Urinary bladder (tissue), 4 donors: ENCODE data around the gene DNAH2. TPM values are rescaled to one million over a fixed set of nuclear protein-coding genes. Genes with fewer than 3 reads are reported as not detected.

Experiments
- DNase-seq: peaks from one replicate; pipeline ENCODE4 v3.0.0-alpha.2; 2015; ENCODE audit errors: extremely low spot score
- H3K27ac ChIP-seq: one replicate; pipeline ENCODE4 v1.5.1; 2013; ENCODE audit warnings: low read depth, mild to moderate bottlenecking, moderate library complexity
- H3K36me3 ChIP-seq: one replicate; pipeline ENCODE4 v1.6.1; 2013; ENCODE audit warnings: mild to moderate bottlenecking, moderate library complexity; ENCODE audit not compliant: insufficient read depth
- H3K4me1 ChIP-seq: one replicate; pipeline ENCODE4 v1.6.1; 2013; ENCODE audit warnings: mild to moderate bottlenecking, moderate library complexity; ENCODE audit not compliant: insufficient read depth
- H3K4me3 ChIP-seq: one replicate; pipeline ENCODE4 v1.5.1; 2013; ENCODE audit warnings: low read depth, low read length
- WGBS: extraction: QIAGEN DNeasy Blood & Tissue Kit; methylation state at CpG from one replicate; pipeline ENCODE4 v1.1.7; 2013; 5-methylcytosine and 5-hydroxymethylcytosine counted together
- polyA plus RNA-seq: library from polyadenylated mRNA; stranded (reverse); fragments of 200-250 nt; gene quantifications from one replicate; pipeline ENCODE4 v1.2.3, GENCODE V29; 2013
- total RNA-seq: library from RNA; depleted of rRNA; stranded (reverse); fragments of >200 nt; gene quantifications from one replicate; pipeline ENCODE4 v1.2.3, GENCODE V29; 2014
- donor health status: healthy with polysubstance abuse.
- donor health status: healthy.

The DNAH2 gene
- total and polyA plus RNA-seq, 2 donors = 0.11 to 0.16 TPM

DNA sequence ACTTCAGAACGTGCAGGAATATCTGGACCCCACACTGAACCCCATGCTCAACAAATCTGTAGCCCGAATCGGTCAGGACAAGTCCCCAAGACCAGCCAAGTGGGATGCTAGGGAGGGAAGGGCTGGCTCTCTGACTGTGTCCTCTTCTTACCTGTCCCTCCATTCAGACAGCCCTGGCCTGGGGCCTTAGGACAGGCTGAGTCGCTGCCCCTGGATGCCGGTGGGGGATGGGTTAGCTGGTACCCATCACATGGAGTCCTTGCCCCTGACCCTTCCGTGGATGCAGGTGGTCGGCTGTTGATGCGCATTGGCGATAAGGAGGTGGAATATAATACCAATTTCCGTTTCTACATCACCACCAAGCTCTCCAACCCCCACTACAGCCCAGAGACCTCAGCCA is 100.5 kb downstream of the DNAH2 start:
- 87% methylated on average over 10 of the region's 10 CpGs for WGBS
- no peak for DNase-seq
- no peak overlapping the region for H3K27ac ChIP-seq
- no peaks in the 10 kb centered on the region for H3K36me3 ChIP-seq
- no peak overlapping the region for H3K4me3 ChIP-seq
- H3K4me1 ChIP-seq = no peaks in the 10 kb centered on the region

DNA sequence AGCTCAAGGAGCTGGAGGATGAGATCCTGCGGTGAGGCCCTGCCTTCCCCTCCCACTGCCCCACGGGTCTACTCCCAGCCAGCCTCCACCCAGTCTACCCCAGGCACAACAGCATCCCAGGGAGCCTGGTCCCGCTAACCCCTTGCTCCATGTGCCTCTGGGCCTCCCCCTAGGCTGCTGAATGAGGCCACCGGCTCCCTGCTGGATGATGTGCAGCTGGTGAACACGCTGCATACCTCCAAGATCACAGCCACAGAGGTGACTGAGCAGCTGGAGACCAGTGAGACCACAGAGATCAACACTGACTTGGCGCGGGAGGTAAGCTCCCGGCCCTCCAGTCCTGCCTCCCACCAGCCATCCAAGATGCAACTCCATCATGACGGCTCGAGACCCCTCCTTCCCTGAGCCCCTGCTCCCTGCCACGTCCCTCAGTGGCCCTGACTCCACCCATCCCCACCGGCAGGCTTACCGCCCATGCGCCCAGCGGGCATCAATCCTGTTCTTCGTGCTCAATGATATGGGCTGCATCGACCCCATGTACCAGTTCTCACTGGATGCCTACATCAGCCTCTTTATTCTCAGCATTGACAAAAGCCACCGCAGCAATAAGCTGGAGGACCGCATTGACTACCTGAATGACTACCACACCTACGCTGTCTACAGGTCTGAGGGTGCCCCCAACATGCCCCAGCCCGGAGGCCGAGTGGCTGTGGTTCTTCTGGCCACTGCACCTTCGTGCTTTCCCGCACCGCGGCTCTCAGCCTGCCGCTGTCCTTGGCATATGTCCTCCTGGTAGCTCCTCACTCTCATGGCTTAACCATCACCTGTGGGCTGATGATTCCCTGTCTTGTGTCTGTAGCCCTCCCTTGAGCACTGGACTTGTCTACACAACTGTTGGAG is 101.5 kb downstream of the DNAH2 start:
- WGBS = 85% methylated on average over 27 of the region's 27 CpGs
- no peaks in the 10 kb centered on the region for H3K36me3 ChIP-seq
- no peak overlapping the region for H3K4me3 ChIP-seq
- no peaks in the 10 kb centered on the region for H3K4me1 ChIP-seq
- DNase-seq = no peak
- H3K27ac ChIP-seq = no peak overlapping the region

DNA sequence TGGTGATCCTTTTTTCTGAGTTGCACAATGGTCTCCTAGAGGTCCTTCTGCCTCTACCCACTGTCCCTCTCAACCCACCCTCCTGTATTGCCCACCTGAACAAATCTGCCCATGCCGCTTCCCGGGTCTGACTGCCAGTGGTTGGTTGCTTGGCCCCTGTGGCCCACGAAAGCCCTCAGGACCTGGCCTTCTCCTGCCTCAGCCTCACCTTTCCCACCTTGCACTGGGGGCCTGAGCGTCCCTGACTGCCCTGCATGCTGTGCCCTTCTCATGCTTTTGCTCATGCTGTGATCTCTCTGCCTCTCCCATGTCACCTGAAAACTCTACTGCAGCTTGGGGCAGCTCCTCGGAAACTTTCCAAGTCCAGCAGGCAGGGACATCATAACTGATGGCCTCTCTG is 102.7 kb downstream of the DNAH2 start:
- Histone ChIP-seq H3K36me3 (no peaks in the 10 kb centered on the region), H3K4me3 (no peak overlapping the region), H3K27ac (no peak overlapping the region)

DNA sequence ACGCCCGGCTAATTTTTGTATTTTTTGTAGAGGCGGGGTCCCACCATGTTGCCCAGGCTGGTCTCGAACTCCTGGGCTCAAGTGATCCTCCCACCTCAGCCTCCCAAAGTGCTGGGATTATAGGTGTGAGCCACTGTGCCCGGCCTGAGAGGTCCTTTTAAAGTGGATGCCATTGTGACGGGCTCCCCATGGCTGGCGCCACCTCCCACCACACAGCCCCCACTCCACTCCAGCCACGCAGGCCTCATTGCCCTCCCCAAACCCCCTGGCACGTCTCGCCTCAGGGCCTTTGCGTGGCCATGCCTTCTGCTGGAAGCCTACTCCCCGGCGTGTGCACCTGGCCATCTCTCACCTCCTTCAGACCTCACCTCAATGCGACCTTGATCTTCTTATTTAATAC is 104.6 kb downstream of the DNAH2 start:
- no peaks in the 10 kb centered on the region for H3K36me3 ChIP-seq
- no peak overlapping the region for H3K27ac ChIP-seq
- H3K4me3 ChIP-seq = no peak overlapping the region
- no peaks in the 10 kb centered on the region for H3K4me1 ChIP-seq
- DNase-seq = no peak
- 78% methylated on average over 14 of the region's 14 CpGs for whole genome bisulfite sequencing

More for the DNA sequence above, 102.7 kb downstream of the DNAH2 start:
- DNase-seq = no peak
- 84% methylated on average over 5 of the region's 5 CpGs for WGBS
- no peaks in the 10 kb centered on the region for H3K4me1 ChIP-seq

DNA sequence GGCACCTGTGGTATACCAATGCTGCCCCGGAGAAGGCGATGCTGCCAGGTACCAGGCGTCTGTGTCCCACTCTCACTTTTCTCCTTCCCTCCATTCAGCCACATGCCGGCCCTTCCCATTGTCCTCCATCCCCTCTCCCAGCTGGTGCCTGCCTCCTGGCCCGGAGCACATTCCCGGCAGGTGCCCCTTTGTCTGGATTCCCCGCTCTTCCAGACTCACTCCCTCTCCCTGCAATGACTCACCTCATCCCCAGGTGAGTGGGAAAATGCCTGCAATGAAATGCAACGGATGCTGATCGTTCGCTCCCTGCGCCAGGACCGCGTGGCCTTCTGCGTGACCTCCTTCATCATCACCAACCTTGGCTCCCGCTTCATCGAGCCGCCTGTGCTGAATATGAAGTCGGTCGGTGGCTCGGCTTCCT is 106.0 kb downstream of the DNAH2 start:
- DNase-seq = no peak
- H3K36me3 ChIP-seq = no peaks in the 10 kb centered on the region
- no peak overlapping the region for H3K4me3 ChIP-seq
- H3K4me1 ChIP-seq = no peaks in the 10 kb centered on the region
- no peak overlapping the region for H3K27ac ChIP-seq
- WGBS = 87% methylated on average over 20 of the region's 20 CpGs

DNA sequence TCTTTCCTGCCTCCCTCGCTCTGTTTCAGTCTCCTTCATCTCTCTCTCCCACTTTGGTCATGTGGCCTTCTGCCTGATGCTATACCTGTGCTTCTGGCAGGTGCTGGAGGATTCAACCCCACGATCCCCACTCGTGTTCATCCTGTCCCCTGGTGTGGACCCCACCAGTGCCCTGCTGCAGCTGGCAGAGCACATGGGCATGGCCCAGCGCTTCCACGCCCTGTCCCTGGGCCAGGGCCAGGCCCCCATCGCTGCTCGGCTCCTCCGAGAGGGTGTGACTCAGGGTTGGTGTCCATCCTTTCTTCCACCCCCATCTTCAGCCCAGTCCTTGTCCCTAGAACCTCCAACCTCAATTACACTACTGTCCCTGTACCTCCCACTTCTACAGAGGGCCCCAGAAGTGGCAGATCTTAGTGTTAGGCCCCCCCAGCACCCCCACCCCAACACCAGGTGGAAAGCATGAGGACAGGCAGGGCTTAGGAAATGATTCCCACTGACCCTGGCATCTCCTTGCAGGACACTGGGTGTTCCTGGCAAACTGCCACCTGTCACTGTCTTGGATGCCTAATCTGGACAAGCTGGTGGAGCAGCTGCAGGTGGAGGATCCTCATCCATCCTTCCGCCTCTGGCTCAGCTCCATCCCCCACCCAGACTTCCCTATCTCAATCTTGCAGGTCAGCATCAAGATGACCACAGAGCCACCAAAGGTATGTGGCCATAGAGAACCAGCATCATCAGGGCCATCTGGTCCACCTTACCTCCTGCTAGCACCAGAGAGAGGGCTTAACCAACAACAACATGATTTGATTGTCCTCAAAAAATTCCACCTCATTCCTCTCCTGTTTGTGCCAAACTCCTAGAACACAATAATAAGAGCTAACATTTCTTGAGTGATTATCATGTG is 106.7 kb downstream of the DNAH2 start:
- Histone ChIP-seq H3K27ac (no peak overlapping the region), H3K4me1 (no peaks in the 10 kb centered on the region), H3K4me3 (no peak overlapping the region), H3K36me3 (no peaks in the 10 kb centered on the region)
- DNase-seq = no peak
- 82% methylated on average over 9 of the region's 9 CpGs for WGBS

DNA sequence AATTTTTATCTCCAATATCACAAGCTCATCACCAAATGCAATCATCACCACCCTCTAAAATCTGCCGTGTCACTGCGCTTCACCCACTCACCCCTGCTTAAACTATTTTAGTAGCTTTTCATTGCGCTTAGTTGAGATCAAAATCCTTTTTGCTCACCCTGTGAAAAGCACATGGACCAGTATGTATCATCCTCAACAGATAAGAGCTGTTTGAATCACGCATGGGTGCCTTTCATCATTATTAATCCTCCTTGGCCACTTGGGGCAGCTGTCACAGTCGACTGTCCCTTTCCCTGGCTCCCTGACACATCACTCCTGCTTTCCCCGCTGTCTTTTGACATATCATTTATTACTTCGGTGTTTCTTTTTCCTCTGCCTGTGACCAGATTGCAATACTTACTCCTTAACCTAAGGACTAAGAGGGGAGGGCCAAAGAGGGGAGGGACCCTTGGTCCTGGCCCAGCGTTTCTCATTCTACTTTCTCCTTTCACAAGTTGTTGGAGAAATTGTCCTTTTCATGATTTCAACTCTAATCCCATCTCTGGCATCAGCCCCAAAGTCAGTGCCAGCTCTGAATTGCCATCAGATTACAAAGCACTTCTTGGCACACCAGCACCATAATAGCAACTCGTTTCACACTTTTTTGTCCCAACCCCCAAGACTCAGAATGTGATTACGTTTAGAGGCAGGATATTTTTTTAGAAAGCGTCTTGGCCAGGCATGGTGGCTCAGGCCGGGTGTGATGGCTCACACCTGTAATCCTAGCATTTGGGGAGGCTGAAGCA is 107.9 kb downstream of the DNAH2 start:
- no peak for DNase-seq
- Histone ChIP-seq H3K4me1 (no peaks in the 10 kb centered on the region), H3K4me3 (no peak overlapping the region), H3K27ac (no peak overlapping the region), H3K36me3 (no peaks in the 10 kb centered on the region)
- 28% methylated on average over 12 of the region's 12 CpGs for WGBS

DNA sequence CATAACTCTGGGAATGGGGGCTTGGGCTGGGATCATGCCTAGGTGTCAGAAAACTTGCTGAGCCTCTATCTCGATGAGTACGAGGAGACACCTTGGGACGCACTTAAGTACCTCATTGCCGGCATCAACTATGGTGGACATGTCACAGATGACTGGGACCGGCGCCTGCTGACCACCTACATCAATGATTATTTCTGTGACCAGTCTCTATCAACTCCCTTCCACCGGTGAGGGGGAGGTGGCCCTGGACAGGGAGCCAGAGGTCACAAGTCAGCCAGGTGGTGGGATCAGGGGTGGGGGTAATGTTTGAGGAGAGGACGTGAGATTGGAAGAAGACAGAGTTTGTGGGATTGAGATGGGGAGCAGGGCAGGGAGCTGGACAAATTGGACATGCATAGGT is 113.1 kb downstream of the DNAH2 start:
- H3K4me1 ChIP-seq = no peaks in the 10 kb centered on the region
- H3K27ac ChIP-seq = no peak overlapping the region
- 87% methylated on average over 8 of the region's 8 CpGs for WGBS
- no peak overlapping the region for H3K4me3 ChIP-seq
- DNase-seq = no peak
- no peaks in the 10 kb centered on the region for H3K36me3 ChIP-seq

DNA sequence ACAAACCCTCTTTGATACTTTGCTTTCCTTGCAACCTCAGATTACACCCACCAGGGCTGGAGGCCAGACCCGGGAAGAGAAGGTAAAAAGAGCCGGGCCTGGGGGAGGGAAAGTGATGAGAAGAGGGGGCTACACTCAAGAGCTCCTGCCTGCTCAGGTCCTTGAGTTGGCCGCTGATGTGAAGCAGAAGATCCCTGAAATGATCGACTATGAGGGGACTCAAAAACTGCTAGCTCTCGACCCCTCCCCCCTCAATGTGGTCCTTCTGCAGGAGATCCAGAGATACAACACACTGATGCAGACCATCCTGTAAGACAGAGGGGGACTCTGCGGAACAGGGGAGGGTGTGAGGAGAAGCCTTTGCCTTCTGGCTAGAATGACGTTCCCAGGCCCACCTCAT is 113.7 kb downstream of the DNAH2 start:
- DNase-seq = no peak

DNA sequence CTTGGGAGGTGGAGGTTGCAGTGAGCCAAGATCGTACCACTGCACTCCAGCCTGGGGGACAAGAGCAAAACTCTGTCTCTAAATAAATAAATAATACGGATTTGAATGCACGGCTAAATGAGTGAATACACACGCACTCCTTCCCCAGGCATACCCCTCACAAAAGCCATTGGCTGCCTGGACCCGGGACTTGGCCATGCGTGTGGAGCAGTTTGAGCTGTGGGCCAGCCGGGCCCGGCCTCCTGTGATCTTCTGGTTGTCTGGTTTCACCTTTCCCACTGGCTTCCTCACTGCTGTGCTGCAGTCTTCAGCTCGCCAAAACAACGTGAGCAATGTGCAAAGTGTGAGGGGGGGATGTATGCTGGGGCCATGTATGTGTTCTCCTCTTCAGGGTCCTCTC is 114.9 kb downstream of the DNAH2 start:
- no peak overlapping the region for H3K27ac ChIP-seq
- no peak for DNase-seq
- 84% methylated on average over 10 of the region's 10 CpGs for whole genome bisulfite sequencing
- H3K4me3 ChIP-seq = no peak overlapping the region
- H3K36me3 ChIP-seq = no peaks in the 10 kb centered on the region
- H3K4me1 ChIP-seq = peaks cover 4% of the 10 kb centered on the region

More for the DNA sequence above, 113.7 kb downstream of the DNAH2 start:
- H3K27ac ChIP-seq = no peak overlapping the region
- no peaks in the 10 kb centered on the region for H3K36me3 ChIP-seq
- no peaks in the 10 kb centered on the region for H3K4me1 ChIP-seq
- 77% methylated on average over 7 of the region's 7 CpGs for WGBS
- H3K4me3 ChIP-seq = no peak overlapping the region

DNA sequence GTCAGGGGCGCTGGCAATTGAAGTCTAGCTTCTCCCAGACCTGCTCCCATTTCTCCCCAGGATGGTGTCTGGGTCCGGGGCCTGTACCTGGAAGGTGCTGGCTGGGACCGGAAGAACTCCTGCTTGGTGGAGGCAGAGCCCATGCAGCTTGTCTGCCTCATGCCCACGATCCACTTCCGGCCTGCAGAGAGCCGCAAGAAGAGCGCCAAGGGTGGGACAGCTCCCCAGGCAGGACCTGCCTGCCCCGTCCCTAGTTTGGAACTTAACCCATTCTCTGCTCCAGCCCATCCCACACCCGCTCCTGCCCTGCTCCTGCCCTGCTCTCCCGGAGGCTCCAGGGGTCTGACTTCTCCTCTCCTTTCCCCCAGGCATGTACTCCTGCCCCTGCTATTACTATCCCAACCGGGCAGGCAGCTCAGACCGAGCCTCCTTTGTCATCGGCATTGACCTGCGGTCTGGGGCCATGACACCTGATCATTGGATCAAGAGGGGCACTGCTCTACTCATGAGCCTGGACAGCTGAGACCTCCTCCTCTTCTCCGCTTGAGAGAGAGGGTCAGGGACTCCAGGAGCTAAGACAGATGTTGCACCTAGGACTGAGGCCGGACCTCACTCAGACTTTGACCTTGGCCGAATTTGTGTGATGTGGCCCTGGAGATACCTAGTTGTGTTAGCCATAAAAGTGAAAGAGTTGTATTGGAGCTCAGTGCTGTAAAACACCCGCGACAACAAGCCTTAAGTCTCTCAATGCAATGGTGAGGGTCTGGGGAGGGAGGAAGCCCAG is 115.7 kb downstream of the DNAH2 start:
- no peak overlapping the region for H3K4me3 ChIP-seq
- no peak for DNase-seq
- 41% methylated on average over 19 of the region's 19 CpGs for WGBS

DNA sequence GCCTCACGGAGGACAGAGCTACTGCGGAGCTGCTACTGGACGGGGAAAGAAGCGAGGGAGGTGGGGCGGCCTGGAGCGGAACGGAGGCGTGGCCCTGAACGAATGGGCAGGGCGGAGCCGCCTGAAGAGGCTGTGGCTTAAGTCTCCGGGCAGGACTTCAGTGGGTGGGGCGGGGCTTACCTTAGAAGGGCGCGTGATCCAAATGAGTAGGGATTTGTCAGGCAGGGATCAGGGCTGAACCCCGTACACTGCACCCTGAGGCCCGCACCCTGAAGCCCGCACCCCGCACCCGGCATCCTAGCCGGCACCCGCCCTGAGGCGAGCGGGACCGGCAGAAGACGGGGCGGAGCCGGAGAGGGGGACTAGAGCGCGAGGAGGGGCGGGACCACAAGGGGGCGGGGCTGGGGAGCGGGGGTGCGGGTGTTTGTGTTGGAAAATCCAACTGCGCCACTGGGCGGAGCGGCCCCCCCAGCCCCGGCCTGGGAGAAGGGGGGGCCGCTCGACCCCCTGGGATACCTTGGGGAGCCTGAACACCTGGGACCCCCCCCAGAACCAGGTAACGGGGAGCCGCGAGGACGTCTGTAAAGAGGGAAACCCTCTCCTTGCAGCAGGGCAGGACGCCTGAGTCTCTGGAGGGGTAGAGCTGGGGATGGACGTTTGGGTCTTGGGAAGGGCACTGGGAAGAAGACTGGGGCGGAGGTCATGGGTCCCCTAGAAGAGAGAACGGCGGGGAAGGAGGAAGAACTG is 116.4 kb downstream of the DNAH2 start, which contains the start of gene KDM6B:
KDM6B (plus strand) TSS at position 423 of the 747 bp plus-strand sequence. CDS start 11,338 bp downstream, outside the sequence.
- no peak for DNase-seq
- peak within 1 kb of the TSS; percentile 93 for H3K27ac ChIP-seq
- H3K36me3 ChIP-seq = no peaks in the 10 kb centered on the region
- peak within 1 kb of the TSS; percentile 80 for H3K4me3 ChIP-seq
- WGBS = under 1% methylated on average over 49 of the region's 49 CpGs
- H3K4me1 ChIP-seq = peaks cover 4% of the 10 kb centered on the region

More for the DNA sequence above, 115.7 kb downstream of the DNAH2 start:
- peaks cover 4% of the 10 kb centered on the region for H3K4me1 ChIP-seq
- H3K27ac ChIP-seq = no peak overlapping the region
- H3K36me3 ChIP-seq = no peaks in the 10 kb centered on the region
